ENCODE results near the gene NTPCR. TPM values are rescaled to one million over a fixed set of nuclear protein-coding genes. Genes with fewer than 3 reads are reported as not detected.

NTPCR gene
- total RNA-seq, 1 donor from 2014 or later = 47.6 TPM

DNA sequence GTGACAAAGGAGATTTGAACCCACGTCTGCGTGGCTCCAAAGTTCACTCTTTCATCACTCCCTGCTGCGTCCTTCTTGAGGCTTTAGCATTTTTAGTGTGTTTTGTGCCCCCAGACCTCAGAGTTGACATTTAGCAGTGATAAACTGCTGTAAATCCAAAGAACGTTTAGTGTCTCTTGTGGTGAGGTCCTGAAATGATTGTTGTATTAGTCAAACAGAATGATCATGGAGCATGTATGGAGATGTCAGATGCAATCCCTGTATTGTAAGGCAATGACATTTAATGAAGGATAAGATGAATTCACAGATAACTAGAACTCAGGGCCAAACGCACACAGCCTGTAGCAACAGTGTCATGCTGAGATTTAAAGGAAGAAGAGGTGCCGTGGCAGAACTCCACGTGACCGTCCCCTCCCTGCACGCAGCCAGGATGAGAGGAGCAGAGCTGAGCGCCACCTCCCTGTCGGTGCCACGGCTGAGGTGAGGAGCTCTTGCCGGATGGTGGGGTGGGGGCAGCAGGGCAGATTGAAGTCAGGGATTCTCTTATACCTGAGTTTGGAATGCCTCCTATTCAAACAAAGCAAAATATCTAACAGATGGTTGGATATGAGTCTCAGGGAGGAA lies 30.1 kb downstream of the NTPCR start:
- no peak overlapping the region for H3K27ac ChIP-seq (replicated peaks)
- H3K27me3 ChIP-seq (ENCODE audit: low read depth) = no peaks in the 10 kb centered on the region
- H3K4me1 ChIP-seq = peaks cover 12% of the 10 kb centered on the region
- intact Hi-C loops (cut with micrococcal nuclease) = no loop called here
- no peak overlapping the region for H3K4me3 ChIP-seq
- no peak for DNase-seq
- TF ChIP-seq, protein P1, sequence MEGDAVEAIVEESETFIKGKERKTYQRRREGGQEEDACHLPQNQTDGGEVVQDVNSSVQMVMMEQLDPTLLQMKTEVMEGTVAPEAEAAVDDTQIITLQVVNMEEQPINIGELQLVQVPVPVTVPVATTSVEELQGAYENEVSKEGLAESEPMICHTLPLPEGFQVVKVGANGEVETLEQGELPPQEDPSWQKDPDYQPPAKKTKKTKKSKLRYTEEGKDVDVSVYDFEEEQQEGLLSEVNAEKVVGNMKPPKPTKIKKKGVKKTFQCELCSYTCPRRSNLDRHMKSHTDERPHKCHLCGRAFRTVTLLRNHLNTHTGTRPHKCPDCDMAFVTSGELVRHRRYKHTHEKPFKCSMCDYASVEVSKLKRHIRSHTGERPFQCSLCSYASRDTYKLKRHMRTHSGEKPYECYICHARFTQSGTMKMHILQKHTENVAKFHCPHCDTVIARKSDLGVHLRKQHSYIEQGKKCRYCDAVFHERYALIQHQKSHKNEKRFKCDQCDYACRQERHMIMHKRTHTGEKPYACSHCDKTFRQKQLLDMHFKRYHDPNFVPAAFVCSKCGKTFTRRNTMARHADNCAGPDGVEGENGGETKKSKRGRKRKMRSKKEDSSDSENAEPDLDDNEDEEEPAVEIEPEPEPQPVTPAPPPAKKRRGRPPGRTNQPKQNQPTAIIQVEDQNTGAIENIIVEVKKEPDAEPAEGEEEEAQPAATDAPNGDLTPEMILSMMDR (IDR thresholded peaks at IDR 0.05; ENCODE audit: borderline replicate concordance) = no peak
- peaks cover 16% of the 10 kb centered on the region for H3K36me3 ChIP-seq
- H3K9me3 ChIP-seq (replicated peaks) = no peaks in the 10 kb centered on the region

DNA sequence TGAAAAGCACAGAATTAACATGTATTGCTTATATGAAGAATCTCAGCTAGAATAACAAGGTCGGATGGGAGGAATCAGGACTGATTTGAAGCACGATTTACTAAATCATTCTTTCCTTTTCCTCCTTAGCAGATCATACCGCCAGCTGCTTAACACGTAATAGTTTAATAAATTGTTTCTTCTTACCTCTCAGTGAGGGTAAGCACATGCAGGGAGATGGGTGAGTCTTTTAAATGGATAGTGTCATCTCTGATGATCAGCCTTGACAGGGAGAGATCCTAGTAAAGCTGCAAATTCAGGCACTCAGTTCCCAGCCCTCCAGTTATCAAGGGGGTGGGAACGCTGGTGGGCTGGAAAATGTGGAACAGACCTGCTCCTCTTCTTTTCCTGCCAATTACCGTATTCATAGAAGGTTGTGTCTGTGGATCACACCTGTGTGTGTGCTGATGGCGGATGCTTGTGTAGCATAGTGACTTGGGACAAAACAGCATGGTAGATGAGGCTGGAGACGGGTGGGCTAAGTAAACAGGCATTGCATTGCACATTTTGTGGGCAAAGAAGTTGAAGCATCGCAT lies 30.7 kb downstream of the NTPCR start:
- H3K27ac ChIP-seq (replicated peaks) = no peak overlapping the region
- H3K27me3 ChIP-seq (ENCODE audit: low read depth) = no peaks in the 10 kb centered on the region
- TF ChIP-seq, protein P1 (IDR thresholded peaks at IDR 0.05; ENCODE audit: borderline replicate concordance) = no peak
- H3K4me3 ChIP-seq = no peak overlapping the region
- no peak for DNase-seq
- intact Hi-C loops (cut with micrococcal nuclease) = no loop called here
- peaks cover 12% of the 10 kb centered on the region for H3K4me1 ChIP-seq
- peaks cover 11% of the 10 kb centered on the region for H3K36me3 ChIP-seq
- H3K9me3 ChIP-seq (replicated peaks) = no peaks in the 10 kb centered on the region

DNA sequence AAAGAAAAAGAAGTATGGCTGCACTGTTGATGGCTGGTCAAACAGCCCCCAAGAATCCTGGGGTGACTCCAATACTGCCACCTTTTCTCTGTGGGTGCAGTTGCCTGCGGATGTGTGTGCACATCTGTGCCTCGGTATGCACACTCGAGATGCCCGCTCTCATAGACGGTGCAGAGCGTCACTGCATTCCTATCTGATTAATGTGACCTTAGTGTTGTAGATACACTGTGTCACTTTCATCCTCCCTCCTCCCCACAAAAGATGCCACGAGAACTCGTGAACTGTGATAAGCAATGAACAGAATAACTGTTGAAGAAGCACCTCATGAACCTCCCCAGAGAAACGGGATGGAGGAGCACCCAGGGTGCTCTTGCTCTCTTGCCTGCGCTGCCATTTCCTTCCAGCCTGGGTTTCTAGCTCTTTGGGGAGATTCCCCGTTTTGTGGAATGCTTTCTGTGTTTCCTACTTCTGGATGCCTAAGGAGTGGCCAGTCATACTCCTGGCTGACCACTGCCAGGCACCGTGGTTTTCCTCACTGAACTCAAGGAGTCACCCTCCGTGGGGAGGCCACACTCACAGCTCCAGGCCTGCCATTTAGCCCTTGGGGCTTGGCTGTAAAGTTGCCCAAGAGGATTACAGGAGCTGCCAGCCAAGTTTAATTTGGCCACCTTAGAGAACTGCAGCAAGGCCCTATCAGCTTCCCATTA lies 32.0 kb downstream of the NTPCR start:
- H3K9me3 ChIP-seq (replicated peaks) = no peaks in the 10 kb centered on the region
- TF ChIP-seq, protein P1 (IDR thresholded peaks at IDR 0.05; ENCODE audit: borderline replicate concordance) = no peak
- no peak overlapping the region for H3K27ac ChIP-seq (replicated peaks)
- intact Hi-C loops (cut with micrococcal nuclease) = no loop called here
- H3K4me1 ChIP-seq = peaks cover 19% of the 10 kb centered on the region
- no peak for DNase-seq
- H3K36me3 ChIP-seq = no peaks in the 10 kb centered on the region
- no peak overlapping the region for H3K4me3 ChIP-seq
- H3K27me3 ChIP-seq (ENCODE audit: low read depth) = no peaks in the 10 kb centered on the region

DNA sequence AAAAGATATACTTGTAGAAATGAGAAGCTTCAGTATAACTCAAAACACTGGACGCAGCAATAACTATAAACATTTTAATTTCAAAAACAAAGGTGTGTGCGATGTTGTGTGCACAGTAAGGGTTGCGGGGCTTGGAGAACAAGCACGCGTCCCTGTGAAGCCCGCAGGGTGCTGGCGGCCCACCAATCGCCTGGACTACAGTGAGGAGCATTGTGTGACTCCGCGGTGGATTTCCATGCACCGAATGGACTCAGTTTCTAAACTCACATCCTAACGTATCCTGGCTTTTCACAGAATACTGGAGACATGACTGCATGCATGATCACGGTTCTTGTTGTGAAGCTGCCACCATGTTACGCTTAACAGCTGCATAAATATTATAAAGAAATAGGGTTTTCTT lies 33.0 kb downstream of the NTPCR start:
- no peak overlapping the region for H3K27ac ChIP-seq (replicated peaks)
- TF ChIP-seq, protein P1 (IDR thresholded peaks at IDR 0.05; ENCODE audit: borderline replicate concordance) = no peak
- no peaks in the 10 kb centered on the region for H3K9me3 ChIP-seq (replicated peaks)
- H3K4me1 ChIP-seq = peaks cover 19% of the 10 kb centered on the region
- DNase-seq = no peak
- intact Hi-C loops (cut with micrococcal nuclease) = no loop called here
- no peaks in the 10 kb centered on the region for H3K36me3 ChIP-seq
- H3K27me3 ChIP-seq (ENCODE audit: low read depth) = no peaks in the 10 kb centered on the region
- no peak overlapping the region for H3K4me3 ChIP-seq

DNA sequence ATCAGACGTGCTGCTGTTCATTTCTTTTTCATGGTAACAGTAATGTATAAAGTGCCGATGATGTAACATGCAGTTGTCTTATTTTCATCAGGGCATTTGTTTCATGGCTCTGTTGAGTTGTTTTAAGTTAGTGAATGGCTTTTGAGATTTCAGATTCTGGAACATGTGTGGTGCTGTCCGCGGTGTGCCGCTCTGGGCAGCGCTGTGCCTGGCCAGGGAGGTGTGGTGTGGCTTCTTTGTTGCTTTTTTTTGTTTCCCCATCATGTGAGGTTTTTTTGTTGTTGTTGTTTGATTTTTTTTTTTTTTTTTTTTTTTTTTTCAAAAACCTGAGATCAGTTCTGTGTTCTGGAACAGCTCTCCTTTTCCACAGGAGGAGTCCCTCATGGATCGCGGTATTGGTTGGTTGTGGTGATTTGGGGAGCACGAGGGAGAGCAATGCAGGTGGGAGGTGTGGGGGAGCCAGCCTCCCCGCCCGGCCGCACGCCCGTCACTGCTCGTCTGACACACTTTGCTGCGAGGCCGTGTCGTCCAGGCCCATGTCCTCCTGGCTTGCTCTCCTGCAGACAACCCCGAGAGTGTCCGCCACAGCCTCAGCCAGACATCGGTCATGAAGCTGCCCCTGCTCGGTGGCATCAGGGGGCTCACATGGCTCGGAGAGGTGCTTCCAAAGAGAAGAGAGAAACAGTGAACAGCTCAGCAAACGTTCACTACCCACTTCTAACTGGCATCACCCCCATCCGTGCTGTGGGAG lies 33.6 kb downstream of the NTPCR start:
- intact Hi-C loops (cut with micrococcal nuclease) = no loop called here
- H3K4me3 ChIP-seq = no peak overlapping the region
- H3K4me1 ChIP-seq = peaks cover 19% of the 10 kb centered on the region
- no peaks in the 10 kb centered on the region for H3K9me3 ChIP-seq (replicated peaks)
- TF ChIP-seq, protein P1 (IDR thresholded peaks at IDR 0.05; ENCODE audit: borderline replicate concordance) = no peak
- DNase-seq = no peak
- H3K27me3 ChIP-seq (ENCODE audit: low read depth) = no peaks in the 10 kb centered on the region
- H3K27ac ChIP-seq (replicated peaks) = no peak overlapping the region
- H3K36me3 ChIP-seq = no peaks in the 10 kb centered on the region
